Astrocyte (in vitro differentiated cells and primary cell): Measurements from ENCODE around the gene PTAFR. TPM values are rescaled to one million over a fixed set of nuclear protein-coding genes. Genes with fewer than 3 reads are reported as not detected.

Source experiments
- DNase-seq: peaks from one replicate; pipeline ENCODE4 v3.0.0-alpha.2; 2010; ENCODE audit warnings: low read depth
- FAIRE-seq: peaks from 2 replicates; lab custom pipeline; 2011; peaks lifted over from hg19 to GRCh38; lab: Jason Lieb, UNC
- H2AFZ ChIP-seq: 2 replicates; pipeline ENCODE4 v1.6.0; 2012; ENCODE audit warnings: low read depth, low read length, inconsistent platforms
- H3K27ac ChIP-seq: 2 replicates; pipeline ENCODE4 v1.5.1; 2011; ENCODE audit warnings: low read depth, low read length, inconsistent platforms
- H3K27me3 ChIP-seq: 2 replicates; pipeline ENCODE4 v1.6.0; 2011; ENCODE audit warnings: low read length, inconsistent platforms; ENCODE audit not compliant: insufficient read depth
- H3K36me3 ChIP-seq: 2 replicates; pipeline ENCODE4 v1.5.1; 2011; ENCODE audit warnings: low read length, inconsistent platforms; ENCODE audit not compliant: insufficient read depth
- H3K4me1 ChIP-seq: 2 replicates; pipeline ENCODE4 v1.5.1; 2011; ENCODE audit warnings: low read length, inconsistent platforms; ENCODE audit not compliant: insufficient read depth
- H3K4me2 ChIP-seq: 2 replicates; pipeline ENCODE4 v1.6.0; 2012; ENCODE audit warnings: low read length, inconsistent platforms
- H3K4me3 ChIP-seq: 2 replicates; pipeline ENCODE4 v1.5.1; 2011; ENCODE audit warnings: low read depth, mild to moderate bottlenecking, low read length, inconsistent platforms; ENCODE audit not compliant: insufficient read depth
- H3K79me2 ChIP-seq: 2 replicates; pipeline ENCODE4 v1.6.0; 2012; ENCODE audit warnings: mild to moderate bottlenecking, low read length, inconsistent platforms; ENCODE audit not compliant: insufficient read depth
- H3K9ac ChIP-seq: 2 replicates; pipeline ENCODE4 v1.6.0; 2012; ENCODE audit warnings: mild to moderate bottlenecking, low read length, inconsistent platforms
- H3K9me3 ChIP-seq: 2 replicates; pipeline ENCODE4 v1.5.1; 2012; ENCODE audit warnings: low read depth, mild to moderate bottlenecking, low read length, inconsistent platforms; ENCODE audit not compliant: insufficient read depth
- H4K20me1 ChIP-seq: 2 replicates; pipeline ENCODE4 v1.6.0; 2012; ENCODE audit warnings: low read length, inconsistent platforms; ENCODE audit not compliant: insufficient read depth
- H3K27ac Mint-ChIP-seq: one replicate; pipeline ENCODE4 v1.8.0; 2021; ENCODE audit warnings: mild to moderate bottlenecking, mixed read lengths; ENCODE audit not compliant: unreplicated experiment
- H3K27me3 Mint-ChIP-seq: one replicate; pipeline ENCODE4 v1.8.0; 2021; ENCODE audit warnings: low read depth, mixed read lengths; ENCODE audit not compliant: unreplicated experiment
- H3K36me3 Mint-ChIP-seq: one replicate; pipeline ENCODE4 v1.8.0; 2021; ENCODE audit warnings: low read depth, mixed read lengths; ENCODE audit not compliant: unreplicated experiment
- H3K4me1 Mint-ChIP-seq: one replicate; pipeline ENCODE4 v1.8.0; 2021; ENCODE audit warnings: low read depth, mixed read lengths; ENCODE audit not compliant: unreplicated experiment
- H3K4me3 Mint-ChIP-seq: one replicate; pipeline ENCODE4 v1.8.0; 2021; ENCODE audit warnings: mild to moderate bottlenecking, moderate library complexity, mixed read lengths; ENCODE audit not compliant: unreplicated experiment
- H3K9me3 Mint-ChIP-seq: one replicate; pipeline ENCODE4 v1.8.0; 2021; ENCODE audit warnings: mild to moderate bottlenecking, mixed read lengths; ENCODE audit not compliant: unreplicated experiment
- CTCF ChIP-seq: IDR thresholded peaks from 2 replicates; pipeline ENCODE4 v1.5.1; 2011; ENCODE audit warnings: low read depth, mild to moderate bottlenecking, inconsistent platforms, low read length, moderate library complexity; ENCODE audit not compliant: insufficient read depth
- EZH2 ChIP-seq: IDR thresholded peaks from 2 replicates; pipeline ENCODE4 v1.6.1; 2012; ENCODE audit warnings: mild to moderate bottlenecking, low read length, inconsistent platforms; ENCODE audit not compliant: insufficient read depth
- total RNA-seq: library from RNA; stranded (reverse); gene quantifications from 2 replicates; pipeline ENCODE4 v1.2.1, GENCODE V29; 2021

Gene PTAFR
- total RNA-seq, 1 donor from 2014 or later = 0.32 TPM

GRCh38 chr1:28113242-28113572 lies 63.3 kb downstream of the PTAFR start:
- H3K4me3 ChIP-seq = no peak overlapping the region
- H4K20me1 ChIP-seq = no peaks in the 10 kb centered on the region
- H3K36me3 Mint-ChIP-seq = no peaks in the 10 kb centered on the region
- no peaks in the 10 kb centered on the region for H3K36me3 ChIP-seq
- peaks cover 13% of the 10 kb centered on the region for H3K4me1 Mint-ChIP-seq
- H3K9ac ChIP-seq = no peak overlapping the region
- H3K27me3 Mint-ChIP-seq = no peaks in the 10 kb centered on the region
- DNase-seq (no peak), FAIRE-seq (no peak)
- peaks cover 20% of the 10 kb centered on the region for H3K4me1 ChIP-seq
- H3K27me3 ChIP-seq = no peaks in the 10 kb centered on the region
- no peaks in the 10 kb centered on the region for H3K79me2 ChIP-seq
- H3K27ac Mint-ChIP-seq = peak overlapping the region; percentile 84
- no peak overlapping the region for H3K4me3 Mint-ChIP-seq
- no peak for TF ChIP-seq EZH2
- no peak for TF ChIP-seq CTCF
- peak overlapping the region; percentile 26 for H3K27ac ChIP-seq
- H3K4me2 ChIP-seq = peak overlapping the region; percentile 43
- peaks cover 2% of the 10 kb centered on the region for H3K9me3 Mint-ChIP-seq
- peak overlapping the region; percentile 58 for H2AFZ ChIP-seq
- no peaks in the 10 kb centered on the region for H3K9me3 ChIP-seq

GRCh38 chr1:28112388-28113241 lies 63.9 kb downstream of the PTAFR start:
- Histone ChIP-seq H3K4me1 (peaks cover 20% of the 10 kb centered on the region), H3K36me3 (no peaks in the 10 kb centered on the region), H2AFZ (peak overlapping the region; percentile 58), H3K27ac (peak overlapping the region; percentile 30), H3K27me3 (no peaks in the 10 kb centered on the region), H3K9me3 (no peaks in the 10 kb centered on the region), H4K20me1 (no peaks in the 10 kb centered on the region), H3K4me3 (no peak overlapping the region), H3K9ac (no peak overlapping the region), H3K4me2 (peak overlapping the region; percentile 43), H3K79me2 (no peaks in the 10 kb centered on the region)
- DNase-seq (peak; percentile 64), FAIRE-seq (no peak)
- Mint-ChIP-seq H3K36me3 (no peaks in the 10 kb centered on the region), H3K4me1 (peaks cover 13% of the 10 kb centered on the region), H3K27me3 (no peaks in the 10 kb centered on the region), H3K4me3 (no peak overlapping the region), H3K27ac (peak overlapping the region; percentile 84), H3K9me3 (peaks cover 2% of the 10 kb centered on the region)
- TF ChIP-seq EZH2 (no peak), CTCF (peak; percentile 19)

GRCh38 chr1:28111157-28111556 lies 65.3 kb downstream of the PTAFR start:
- DNase-seq (no peak), FAIRE-seq (no peak)
- no peak overlapping the region for H3K4me2 ChIP-seq
- H3K9me3 Mint-ChIP-seq = peaks cover 2% of the 10 kb centered on the region
- no peak overlapping the region for H2AFZ ChIP-seq
- H3K4me1 ChIP-seq = peaks cover 20% of the 10 kb centered on the region
- H3K27ac Mint-ChIP-seq = peak overlapping the region; percentile 2
- no peak overlapping the region for H3K4me3 Mint-ChIP-seq
- no peaks in the 10 kb centered on the region for H3K27me3 ChIP-seq
- peaks cover 13% of the 10 kb centered on the region for H3K4me1 Mint-ChIP-seq
- no peak overlapping the region for H3K27ac ChIP-seq
- no peaks in the 10 kb centered on the region for H3K79me2 ChIP-seq
- no peaks in the 10 kb centered on the region for H3K36me3 ChIP-seq
- no peaks in the 10 kb centered on the region for H3K27me3 Mint-ChIP-seq
- no peaks in the 10 kb centered on the region for H3K9me3 ChIP-seq
- no peaks in the 10 kb centered on the region for H3K36me3 Mint-ChIP-seq
- no peak overlapping the region for H3K9ac ChIP-seq
- TF ChIP-seq CTCF = no peak
- H3K4me3 ChIP-seq = no peak overlapping the region
- no peaks in the 10 kb centered on the region for H4K20me1 ChIP-seq
